ENCODE data around the gene AK8. TPM values are rescaled to one million over a fixed set of nuclear protein-coding genes. Genes with fewer than 3 reads are reported as not detected.

Gene AK8
- polyA plus RNA-seq, 1 of the 3 experiments (the other 2 are of a cell fraction), result 0.77 TPM

- TF ChIP-seq TAF1 (IDR thresholded peaks at IDR 0.05; ENCODE audit: borderline replicate concordance, low read depth, low read length) (no peak), TCF12 (IDR thresholded peaks at IDR 0.05) (no peak), JUND (IDR thresholded peaks at IDR 0.05) (no peak), GABPA (IDR thresholded peaks at IDR 0.05; ENCODE audit: low read depth) (no peak), MXI1 (IDR thresholded peaks at IDR 0.05; ENCODE audit: low read depth, low read length) (no peak; the same call in 1 of the 2 replicates), USF1 (IDR thresholded peaks at IDR 0.05; ENCODE audit: borderline replicate concordance, low read depth) (no peak), CTCF (IDR thresholded peaks at IDR 0.05) (peak; percentile 97), SMC3 (IDR thresholded peaks at IDR 0.05; ENCODE audit: low read depth, low read length) (peak; percentile 65), YY1 (IDR thresholded peaks at IDR 0.05; ENCODE audit: low read depth) (no peak)
These were observed 24.1 kb upstream of the AK8 start (continued) for GRCh38 chr9:132901858-132902831.

- CTCF ChIA-PET, result interaction anchor here (1.0 to 1.4 kb wide), 2 partner anchors 72 to 98 kb away, joined by 3 read pairs; no protein-coding TSS in a partner anchor
- POLR2A ChIA-PET, result interaction anchor here (0.9 kb wide), 1 partner anchor 19 kb away, joined by 3 read pairs; no protein-coding TSS in a partner anchor
- no peak for TF ChIP-seq RXRA (IDR thresholded peaks at IDR 0.05; ENCODE audit: borderline replicate concordance, low read depth)
- TF ChIP-seq ZBTB33 (IDR thresholded peaks at IDR 0.05; ENCODE audit: borderline replicate concordance, low read depth), result no peak
- no peak for TF ChIP-seq SIN3A (IDR thresholded peaks at IDR 0.05; ENCODE audit: borderline replicate concordance, low read depth, low read length)
- TF ChIP-seq IRF3 (IDR thresholded peaks at IDR 0.05; ENCODE audit: low read depth, low read length), result no peak
- no peak for TF ChIP-seq CHD2 (IDR thresholded peaks at IDR 0.05; ENCODE audit: low read length, partially characterized antibody)
- no peak for TF ChIP-seq MXI1 (IDR thresholded peaks at IDR 0.05; ENCODE audit: low read depth, low read length)
- no peak for TF ChIP-seq TEAD4 (IDR thresholded peaks at IDR 0.05; ENCODE audit: borderline replicate concordance, insufficient read depth)
- no peak for TF ChIP-seq MAX (IDR thresholded peaks at IDR 0.05; ENCODE audit: low read depth)
- no peak for TF ChIP-seq USF2 (IDR thresholded peaks at IDR 0.05; ENCODE audit: borderline replicate concordance, low read depth, low read length)
- TF ChIP-seq RFX5 (IDR thresholded peaks at IDR 0.05; ENCODE audit: low read length), result no peak
These were observed 20.0 kb upstream of the AK8 start for GRCh38 chr9:132898051-132898450.

More at GRCh38 chr9:132898051-132898450, 20.0 kb upstream of the AK8 start:
- Histone ChIP-seq H3K27ac (ENCODE audit: low read depth in 2 of 2, low read length in 1 of 2) (no peak overlapping the region), H4K20me1 (ENCODE audit: insufficient read depth) (no peaks in the 10 kb centered on the region), H3F3A (replicated peaks; ENCODE audit: insufficient read depth) (peaks cover 8% of the 10 kb centered on the region), H2AFZ (ENCODE audit: low read depth) (no peak overlapping the region), H3K4me3 (ENCODE audit: low read depth in 2 of 2, low read length in 1 of 2) (no peak overlapping the region), H3K9me3 (no peaks in the 10 kb centered on the region), H3K9ac (no peak overlapping the region), H3K79me2 (ENCODE audit: insufficient read depth) (no peaks in the 10 kb centered on the region), H3K4me2 (no peak overlapping the region), H3K36me3 (replicated peaks in 1 of 2; ENCODE audit: control insufficient read depth in 1 of 2, insufficient read depth in 2 of 2, low read length in 1 of 2) (peaks cover 42 to 77% of the 10 kb centered on the region in 2 experiments), H3K9me2 (no peaks in the 10 kb centered on the region), H3K27me3 (ENCODE audit: insufficient read depth) (no peaks in the 10 kb centered on the region), H3K4me1 (ENCODE audit: control insufficient read depth in 1 of 2, insufficient read depth in 2 of 2, low read depth in 1 of 2, low read length in 1 of 2) (peaks cover 0 to 7% of the 10 kb centered on the region in 2 experiments; a peak in 1 of 4 replicates)
- no peak for DNase-seq
- WGBS (ENCODE audit: low lambda C conversion rate), result 96% methylated on average over 7 of the region's 7 CpGs
